Central memory CD8-positive, alpha-beta T cell (primary cell): ENCODE measurements around the gene CUBN.

ENCODE experiments used
- ATAC-seq: fragments of 150-1000 bp; cut with Tn5 transposase; replicated peaks from 2 replicates; pipeline ENCODE4 v1.10.0; 2022; ENCODE audit warnings: mild to moderate bottlenecking, moderate FRiP score, moderate number of reproducible peaks; ENCODE audit not compliant: poor library complexity, severe bottlenecking; ENCODE audit errors: extremely low read depth
- DNase-seq, 2 donors: peaks; one replicate each; pipeline ENCODE4 v3.0.0; 2021; ENCODE audit warnings: low spot score in 2 of 2
- H3K27ac Mint-ChIP-seq: one replicate; pipeline ENCODE4 v1.8.0; 2022; ENCODE audit warnings: low read depth, mild to moderate bottlenecking, moderate library complexity, mixed read lengths
- H3K27me3 Mint-ChIP-seq: one replicate; pipeline ENCODE4 v1.8.0; 2022; ENCODE audit warnings: mixed read lengths
- H3K36me3 Mint-ChIP-seq: one replicate; pipeline ENCODE4 v1.8.0; 2022; ENCODE audit warnings: mild to moderate bottlenecking, moderate library complexity, mixed read lengths; ENCODE audit not compliant: insufficient read depth
- H3K4me1 Mint-ChIP-seq: one replicate; pipeline ENCODE4 v1.8.0; 2022; ENCODE audit warnings: mixed read lengths
- H3K4me3 Mint-ChIP-seq: one replicate; pipeline ENCODE4 v1.8.0; 2022; ENCODE audit warnings: mild to moderate bottlenecking, moderate library complexity, mixed read lengths
- H3K9me3 Mint-ChIP-seq: one replicate; pipeline ENCODE4 v1.8.0; 2022; ENCODE audit warnings: mixed read lengths

The CUBN gene

DNA sequence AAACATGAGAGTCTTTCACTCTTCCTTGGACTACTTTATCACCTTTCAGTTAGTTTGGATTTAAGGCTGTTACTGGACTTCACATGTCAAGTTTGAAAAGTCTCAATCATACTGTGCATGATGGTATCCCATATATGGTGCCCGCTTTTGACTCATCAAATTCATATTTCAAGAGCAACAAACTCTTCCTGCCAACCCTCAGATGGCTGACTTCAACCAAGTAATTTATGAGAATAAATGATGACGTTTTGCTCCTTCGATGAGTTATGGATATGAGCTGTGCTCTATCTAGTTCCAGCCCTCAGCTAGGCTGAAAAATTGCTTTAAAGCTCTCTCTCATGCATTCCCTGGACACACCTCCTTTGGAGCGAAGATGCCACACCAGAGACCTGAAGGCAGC, 202.1 kb downstream of the CUBN start:
- H3K27me3 Mint-ChIP-seq, result no peaks in the 10 kb centered on the region
- ATAC-seq (no peak), DNase-seq (no peak)
- H3K4me3 Mint-ChIP-seq, result no peak overlapping the region
- no peak overlapping the region for H3K27ac Mint-ChIP-seq
- no peaks in the 10 kb centered on the region for H3K9me3 Mint-ChIP-seq
- no peaks in the 10 kb centered on the region for H3K4me1 Mint-ChIP-seq
- H3K36me3 Mint-ChIP-seq, result peaks cover 3% of the 10 kb centered on the region

DNA sequence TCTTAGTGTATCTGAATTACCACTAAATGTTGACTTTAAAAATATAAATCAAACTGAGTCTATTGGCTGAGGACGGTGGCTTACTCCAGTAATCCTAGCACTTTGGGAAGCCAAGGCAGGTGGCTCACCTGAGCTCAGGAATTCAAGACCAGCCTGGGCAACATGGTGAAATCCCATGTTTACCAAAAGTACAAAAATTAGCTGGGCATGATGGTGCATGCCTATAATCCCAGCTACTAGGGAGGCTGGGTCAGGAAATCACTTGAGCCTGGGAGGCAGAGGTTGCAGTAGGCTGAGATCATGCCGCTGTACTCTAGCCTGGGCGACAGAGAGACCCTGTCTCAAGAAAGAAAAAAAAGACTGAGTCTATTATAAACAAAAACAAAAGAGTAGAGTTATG, 205.9 kb downstream of the CUBN start:
- no peak overlapping the region for H3K27ac Mint-ChIP-seq
- no peak for DNase-seq
- no peaks in the 10 kb centered on the region for H3K27me3 Mint-ChIP-seq
- H3K9me3 Mint-ChIP-seq, result no peaks in the 10 kb centered on the region
- no peaks in the 10 kb centered on the region for H3K4me1 Mint-ChIP-seq
- H3K36me3 Mint-ChIP-seq, result peaks cover 3% of the 10 kb centered on the region
- no peak overlapping the region for H3K4me3 Mint-ChIP-seq
- no peak for ATAC-seq

DNA sequence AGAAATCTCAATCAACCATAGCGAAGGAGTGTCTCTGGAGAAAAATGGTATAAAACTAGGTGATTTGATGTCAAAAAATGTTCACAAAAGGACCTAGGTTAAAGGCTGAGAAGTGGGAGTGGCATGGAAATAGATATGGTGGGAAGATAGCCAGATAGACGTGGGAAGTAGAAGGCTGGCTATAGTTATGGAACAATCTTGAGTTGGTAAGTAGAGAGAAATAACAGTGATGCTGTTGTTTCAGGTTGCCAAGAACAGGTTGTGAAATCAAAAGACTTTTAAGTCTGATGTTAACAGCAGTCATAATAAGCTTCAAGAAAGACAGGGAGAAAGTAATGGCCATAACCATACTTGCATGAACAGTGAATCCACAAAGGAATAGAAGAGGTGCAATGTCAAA, 206.3 kb downstream of the CUBN start:
- ATAC-seq (no peak), DNase-seq (no peak)
- no peaks in the 10 kb centered on the region for H3K4me1 Mint-ChIP-seq
- peaks cover 3% of the 10 kb centered on the region for H3K36me3 Mint-ChIP-seq
- H3K27ac Mint-ChIP-seq, result no peak overlapping the region
- no peaks in the 10 kb centered on the region for H3K9me3 Mint-ChIP-seq
- H3K4me3 Mint-ChIP-seq, result no peak overlapping the region
- no peaks in the 10 kb centered on the region for H3K27me3 Mint-ChIP-seq

GRCh38 chr10:16919121-16919982, 210.3 kb downstream of the CUBN start:
- H3K36me3 Mint-ChIP-seq, result peaks cover 7% of the 10 kb centered on the region
- H3K4me1 Mint-ChIP-seq, result no peaks in the 10 kb centered on the region
- H3K4me3 Mint-ChIP-seq, result no peak overlapping the region
- no peaks in the 10 kb centered on the region for H3K27me3 Mint-ChIP-seq
- DNase-seq, result no peak
- no peak for ATAC-seq
- no peaks in the 10 kb centered on the region for H3K9me3 Mint-ChIP-seq
- H3K27ac Mint-ChIP-seq, result no peak overlapping the region

- no peak for DNase-seq
- no peak overlapping the region for H3K27ac Mint-ChIP-seq
- H3K27me3 Mint-ChIP-seq, result no peaks in the 10 kb centered on the region
- no peak for ATAC-seq
- H3K4me3 Mint-ChIP-seq, result no peak overlapping the region
- H3K9me3 Mint-ChIP-seq, result no peaks in the 10 kb centered on the region
- no peaks in the 10 kb centered on the region for H3K4me1 Mint-ChIP-seq
- H3K36me3 Mint-ChIP-seq, result peaks cover 9% of the 10 kb centered on the region
These were observed 213.1 kb downstream of the CUBN start for GRCh38 chr10:16916496-16916895.

DNA sequence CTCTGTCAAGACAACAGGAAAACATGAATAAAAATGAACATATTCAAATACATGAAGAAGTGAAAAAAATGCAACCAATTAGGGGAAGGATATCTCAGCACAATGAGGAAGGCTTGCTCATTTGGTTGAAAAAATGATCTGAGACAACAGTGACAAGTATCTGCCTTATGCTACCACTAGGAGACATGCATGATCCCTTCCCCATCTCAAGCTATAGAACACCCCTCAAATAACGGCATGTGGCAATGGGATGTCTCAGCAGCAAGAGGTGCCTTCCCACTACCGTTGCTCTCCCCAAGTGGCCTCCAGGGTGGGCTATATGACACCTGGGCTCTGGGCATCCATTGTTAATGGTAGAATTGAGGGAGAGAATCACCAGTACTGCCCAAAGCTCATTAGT, 214.3 kb downstream of the CUBN start:
- ATAC-seq, result no peak
- Mint-ChIP-seq H3K36me3 (peaks cover 9% of the 10 kb centered on the region), H3K9me3 (no peaks in the 10 kb centered on the region)

GRCh38 chr10:16913266-16913665, 216.3 kb downstream of the CUBN start:
- DNase-seq (no peak), ATAC-seq (no peak)
- Mint-ChIP-seq H3K4me3 (no peak overlapping the region), H3K36me3 (peaks cover 9% of the 10 kb centered on the region), H3K27ac (no peak overlapping the region), H3K4me1 (no peaks in the 10 kb centered on the region), H3K9me3 (no peaks in the 10 kb centered on the region), H3K27me3 (no peaks in the 10 kb centered on the region)

More for the DNA sequence above, 214.3 kb downstream of the CUBN start:
- no peaks in the 10 kb centered on the region for H3K4me1 Mint-ChIP-seq
- DNase-seq, result no peak
- H3K4me3 Mint-ChIP-seq, result no peak overlapping the region
- no peak overlapping the region for H3K27ac Mint-ChIP-seq
- no peaks in the 10 kb centered on the region for H3K27me3 Mint-ChIP-seq

DNA sequence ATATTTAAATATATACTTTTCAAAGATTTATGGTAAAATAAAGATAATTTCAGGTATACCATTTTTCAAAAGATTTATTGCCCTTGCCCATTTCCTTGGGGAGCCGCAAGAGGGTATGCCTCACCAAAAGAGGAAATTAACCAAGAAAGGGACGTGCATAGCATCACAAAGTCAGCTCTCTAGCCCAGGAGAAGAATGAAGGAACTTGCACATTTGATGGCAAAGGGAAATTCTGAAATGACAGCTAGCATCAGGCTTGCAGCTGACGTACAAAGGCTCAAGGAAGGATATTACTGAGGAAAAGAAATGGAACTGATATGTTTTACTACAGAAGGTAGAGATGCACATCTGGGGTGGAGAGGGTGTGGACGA, 218.8 kb downstream of the CUBN start:
- no peak for ATAC-seq

GRCh38 chr10:16909961-16910792, 219.4 kb downstream of the CUBN start:
- H3K36me3 Mint-ChIP-seq, result peaks cover 6% of the 10 kb centered on the region
- no peak for ATAC-seq
- no peaks in the 10 kb centered on the region for H3K4me1 Mint-ChIP-seq
- no peaks in the 10 kb centered on the region for H3K9me3 Mint-ChIP-seq
- no peak overlapping the region for H3K27ac Mint-ChIP-seq
- H3K27me3 Mint-ChIP-seq, result no peaks in the 10 kb centered on the region
- DNase-seq, result no peak
- H3K4me3 Mint-ChIP-seq, result no peak overlapping the region

More for the DNA sequence above, 218.8 kb downstream of the CUBN start:
- no peak overlapping the region for H3K4me3 Mint-ChIP-seq
- no peaks in the 10 kb centered on the region for H3K4me1 Mint-ChIP-seq
- H3K27me3 Mint-ChIP-seq, result no peaks in the 10 kb centered on the region
- no peak for DNase-seq
- no peaks in the 10 kb centered on the region for H3K9me3 Mint-ChIP-seq
- H3K27ac Mint-ChIP-seq, result no peak overlapping the region
- H3K36me3 Mint-ChIP-seq, result peaks cover 9% of the 10 kb centered on the region

- Mint-ChIP-seq H3K27me3 (no peaks in the 10 kb centered on the region), H3K9me3 (no peaks in the 10 kb centered on the region), H3K27ac (no peak overlapping the region), H3K4me1 (no peaks in the 10 kb centered on the region), H3K36me3 (peaks cover 4% of the 10 kb centered on the region), H3K4me3 (no peak overlapping the region)
- DNase-seq (no peak), ATAC-seq (no peak)
These were observed 220.3 kb downstream of the CUBN start for GRCh38 chr10:16909271-16909767.

DNA sequence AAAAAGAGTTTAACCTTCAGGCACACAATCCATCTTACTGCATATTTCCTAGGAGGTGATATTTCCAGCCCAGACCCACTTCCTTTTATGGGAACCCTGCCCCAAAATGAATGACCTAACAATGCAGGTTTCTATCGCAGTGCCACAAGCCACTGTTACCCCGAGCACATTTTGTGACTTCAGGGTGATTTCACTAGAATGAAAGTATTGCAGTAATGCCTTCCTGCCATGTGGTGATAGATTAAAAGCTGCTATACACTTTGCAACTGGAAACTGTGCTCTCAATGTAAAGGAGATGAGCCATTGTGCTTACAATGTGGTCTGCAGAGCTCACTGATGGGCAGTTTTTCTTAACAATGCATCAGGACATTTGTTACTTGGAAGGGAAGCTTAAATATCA, 221.9 kb downstream of the CUBN start:
- Mint-ChIP-seq H3K27me3 (no peaks in the 10 kb centered on the region), H3K4me3 (no peak overlapping the region), H3K9me3 (no peaks in the 10 kb centered on the region), H3K27ac (no peak overlapping the region), H3K4me1 (peaks cover 2% of the 10 kb centered on the region), H3K36me3 (peaks cover 4% of the 10 kb centered on the region)
- DNase-seq (no peak), ATAC-seq (no peak)

DNA sequence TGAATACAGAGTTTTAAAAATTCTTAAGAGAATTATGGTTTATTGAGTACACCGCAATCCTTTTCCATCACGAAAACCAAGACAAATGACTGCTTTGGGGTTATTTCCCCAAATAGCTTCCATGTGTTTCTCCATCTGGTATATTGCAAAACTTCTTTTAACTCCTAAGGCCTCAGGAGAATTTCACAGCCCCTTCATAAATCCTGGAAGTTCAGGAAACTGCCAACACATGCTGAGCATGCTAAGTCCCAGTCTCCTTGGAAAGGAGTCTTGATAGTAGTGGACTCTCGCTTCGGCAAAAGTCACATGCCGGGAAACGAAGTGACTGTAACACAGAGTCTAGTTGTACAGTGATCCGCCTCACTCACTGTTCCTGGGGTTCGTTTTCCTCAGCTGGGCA, 224.3 kb downstream of the CUBN start:
- ATAC-seq (no peak), DNase-seq (no peak)
- no peaks in the 10 kb centered on the region for H3K9me3 Mint-ChIP-seq
- no peak overlapping the region for H3K4me3 Mint-ChIP-seq
- no peaks in the 10 kb centered on the region for H3K27me3 Mint-ChIP-seq
- no peak overlapping the region for H3K27ac Mint-ChIP-seq
- peaks cover 1% of the 10 kb centered on the region for H3K36me3 Mint-ChIP-seq
- peaks cover 6% of the 10 kb centered on the region for H3K4me1 Mint-ChIP-seq

DNA sequence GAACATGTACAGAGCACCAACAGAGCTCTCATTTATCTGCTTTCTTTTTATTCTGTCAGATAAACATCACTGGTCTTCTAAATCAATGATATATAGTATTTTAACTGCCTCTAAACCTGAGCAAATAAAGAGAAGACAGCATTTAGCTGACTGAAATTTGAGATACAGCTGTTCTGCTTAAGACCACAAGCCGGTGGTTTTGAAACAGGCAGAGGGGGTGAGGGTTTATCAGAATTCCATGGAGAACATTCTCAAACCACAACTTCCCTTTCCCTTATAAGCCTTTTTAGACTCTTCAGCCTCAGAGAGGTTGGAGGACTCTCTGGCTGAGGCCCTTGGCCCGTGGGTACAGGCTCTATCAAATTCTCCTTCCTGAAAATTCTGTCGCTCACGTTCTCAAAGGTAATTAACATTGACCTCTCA, 225.0 kb downstream of the CUBN start:
- no peak for DNase-seq
- no peak overlapping the region for H3K27ac Mint-ChIP-seq
- H3K27me3 Mint-ChIP-seq, result no peaks in the 10 kb centered on the region
- peaks cover 1% of the 10 kb centered on the region for H3K36me3 Mint-ChIP-seq
- no peak overlapping the region for H3K4me3 Mint-ChIP-seq
- ATAC-seq, result no peak
- H3K4me1 Mint-ChIP-seq, result peaks cover 6% of the 10 kb centered on the region
- H3K9me3 Mint-ChIP-seq, result no peaks in the 10 kb centered on the region
